ENCODE measurements around the gene ZFP36L1.
A peak's percentile ranks its signal among the peaks of the same experiment; 100 is the strongest.

GRCh38 chr14:68781161-68782021, 11.5 kb downstream of the ZFP36L1 start:
- TF ChIP-seq CTCF (IDR thresholded peaks at IDR 0.05 in 8 of 11, conservative IDR thresholded peaks at IDR 0.05 in 3 of 11): no peak
- peak in 1 of 3 donors; percentile 19 for TF ChIP-seq POLR2A (IDR thresholded peaks at IDR 0.05)
- peak; percentile 42 to 65 (median 63) for TF ChIP-seq POLR2AphosphoS5 (IDR thresholded peaks at IDR 0.05)

Data from spleen (tissue), 7 donors.